NCI-H82 treated with DMSO at 0.1 percent for 48 hours (cell line): ENCODE measurements around the gene PTPA.

Experiments used
- DNase-seq: peaks from one replicate; lab custom pipeline; 2025; ENCODE audit not compliant: unreplicated experiment; lab: John Stamatoyannopoulos, UW

Gene PTPA

DNA sequence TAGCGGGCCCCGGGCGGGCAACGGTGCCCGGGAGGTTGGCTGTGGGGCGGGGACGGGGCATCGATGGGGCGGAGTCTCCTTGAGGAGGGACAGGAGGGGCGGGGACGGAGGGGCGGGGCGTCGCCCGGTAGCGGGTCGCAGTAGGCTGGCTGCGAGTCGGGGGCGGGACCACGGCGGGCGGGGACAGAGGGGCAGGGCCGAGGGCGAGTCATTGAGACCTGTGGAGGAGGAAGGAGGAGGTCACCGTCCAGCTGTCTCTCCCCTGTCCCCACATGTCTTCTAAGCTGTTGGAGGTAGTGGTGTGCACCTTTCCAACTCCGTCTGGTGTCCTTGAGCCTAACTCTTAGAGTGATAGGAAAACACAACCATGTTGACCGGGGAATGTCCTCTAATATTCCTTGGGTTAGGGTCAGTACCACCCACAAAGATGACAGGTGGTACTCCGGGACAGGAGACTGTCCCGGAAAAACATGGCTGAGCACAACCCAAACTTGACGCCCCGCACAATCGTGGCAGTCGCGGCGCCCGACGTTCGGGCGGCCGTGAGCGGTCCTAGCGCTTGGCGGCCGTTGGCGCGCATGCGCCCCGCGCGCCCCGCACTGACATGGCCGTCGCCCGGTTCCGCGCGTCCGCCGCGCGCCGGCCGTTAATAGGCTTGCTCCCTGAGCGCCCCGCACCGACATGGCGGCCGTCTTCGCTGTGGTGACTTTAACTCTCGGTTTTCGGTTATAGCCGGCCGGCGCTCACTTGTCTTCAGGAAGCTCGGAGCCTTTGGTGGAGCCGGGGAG lies at the start of gene PTPA, which contains the start of gene CRAT:
Gene PTPA (plus strand): TSS at position 676 of the 788 bp plus-strand sequence. CDS start 186 bp downstream, outside the sequence.
Gene CRAT (minus strand): TSS at position 54 of the 788 bp plus-strand sequence. CDS start 284 bp downstream, outside the sequence.
- peak; percentile 70 for DNase-seq

GRCh38 chr9:129063061-129063460 lies 48.2 kb upstream of the PTPA start:
- DNase-seq: no peak

GRCh38 chr9:129064499-129064908 lies 46.7 kb upstream of the PTPA start:
- DNase-seq: no peak

- DNase-seq: no peak
Measured at GRCh38 chr9:129068110-129068509, 43.1 kb upstream of the PTPA start.

- peak; percentile 6 for DNase-seq
Measured at GRCh38 chr9:129068990-129069861, 42.0 kb upstream of the PTPA start.

DNA sequence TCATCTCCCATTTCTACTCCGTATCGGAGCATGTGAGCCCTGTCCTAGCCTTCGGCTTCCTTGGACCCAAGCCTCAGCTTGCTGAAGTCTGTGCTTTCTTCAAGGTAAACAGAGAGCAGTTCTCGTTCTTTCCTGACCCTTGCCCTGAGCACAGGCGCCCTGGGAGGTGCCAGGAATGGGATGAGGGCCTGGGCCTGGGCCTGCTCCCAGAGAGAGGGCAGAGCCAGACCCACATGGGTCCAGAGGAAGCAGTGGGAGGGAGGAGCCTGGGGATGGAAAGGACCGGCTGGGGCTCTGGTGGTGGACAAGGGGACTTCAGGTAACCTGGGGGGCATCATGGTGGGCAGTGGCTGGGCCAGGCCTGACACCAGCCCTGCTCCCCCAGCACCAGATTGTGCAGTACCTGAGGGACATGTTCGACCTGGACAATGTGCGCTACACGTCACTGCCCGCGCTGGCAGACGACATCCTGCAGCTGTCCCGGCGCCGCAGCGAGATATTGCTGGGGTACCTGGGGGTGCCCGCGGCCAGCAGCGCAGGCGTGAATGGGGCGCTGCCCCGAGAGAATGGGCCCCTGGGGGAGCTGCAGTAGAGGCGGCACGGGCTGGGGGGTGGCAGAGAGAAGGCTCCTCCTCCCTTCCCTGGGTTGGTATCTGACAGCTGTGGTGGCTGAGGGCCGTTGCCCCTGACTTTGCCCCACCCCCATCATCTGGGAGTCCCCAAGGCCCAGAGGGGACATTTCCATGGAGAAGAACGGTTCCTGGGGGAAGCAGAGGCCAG lies 41.2 kb upstream of the PTPA start:
- no peak for DNase-seq

GRCh38 chr9:129070696-129071525 lies 40.3 kb upstream of the PTPA start:
- DNase-seq: no peak

- no peak for DNase-seq
Measured at GRCh38 chr9:129071526-129072126, 39.6 kb upstream of the PTPA start.

- DNase-seq: no peak
Measured at GRCh38 chr9:129072171-129072570, 39.0 kb upstream of the PTPA start.

GRCh38 chr9:129073404-129073803 lies 37.8 kb upstream of the PTPA start:
- DNase-seq: no peak

DNA sequence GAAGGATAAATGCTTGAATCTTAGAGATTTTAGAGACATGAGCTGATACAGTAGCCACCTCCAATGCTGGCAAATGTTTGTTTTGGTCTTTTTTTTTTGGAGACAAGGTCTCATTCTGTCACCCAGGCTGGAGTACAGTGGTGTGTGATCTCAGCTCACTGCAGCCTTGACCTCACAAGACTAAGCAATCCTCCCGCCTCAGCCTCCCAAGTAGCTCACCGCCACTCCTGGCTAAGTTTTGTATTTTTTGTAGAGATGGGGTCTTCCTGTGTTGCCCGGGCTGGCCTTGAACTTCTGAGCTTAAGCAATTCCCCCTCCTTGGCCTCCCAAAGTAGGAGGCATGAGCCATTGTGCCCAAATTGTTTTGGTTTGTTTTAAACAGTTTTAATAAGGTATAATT lies 37.1 kb upstream of the PTPA start:
- DNase-seq: no peak

GRCh38 chr9:129075996-129076639 lies 35.1 kb upstream of the PTPA start:
- no peak for DNase-seq

DNA sequence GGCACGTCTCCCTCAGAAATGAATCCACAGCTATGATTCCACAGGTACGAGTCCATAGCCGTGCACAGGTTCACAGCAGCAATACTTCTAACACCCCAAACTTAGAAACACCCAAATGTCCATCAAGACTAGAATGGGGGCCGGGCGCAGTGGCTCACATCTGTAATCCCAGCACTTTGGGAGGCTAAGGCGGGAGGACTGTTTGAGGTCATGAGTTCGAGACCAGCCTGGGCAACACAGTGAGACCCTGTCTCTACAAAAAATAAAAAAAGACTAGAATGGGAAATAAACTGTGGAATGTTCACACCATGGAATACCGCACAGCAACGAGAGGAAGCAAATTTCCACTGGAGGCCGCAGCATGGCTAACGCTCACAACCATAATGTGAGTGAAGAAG lies 34.6 kb upstream of the PTPA start:
- no peak for DNase-seq

DNA sequence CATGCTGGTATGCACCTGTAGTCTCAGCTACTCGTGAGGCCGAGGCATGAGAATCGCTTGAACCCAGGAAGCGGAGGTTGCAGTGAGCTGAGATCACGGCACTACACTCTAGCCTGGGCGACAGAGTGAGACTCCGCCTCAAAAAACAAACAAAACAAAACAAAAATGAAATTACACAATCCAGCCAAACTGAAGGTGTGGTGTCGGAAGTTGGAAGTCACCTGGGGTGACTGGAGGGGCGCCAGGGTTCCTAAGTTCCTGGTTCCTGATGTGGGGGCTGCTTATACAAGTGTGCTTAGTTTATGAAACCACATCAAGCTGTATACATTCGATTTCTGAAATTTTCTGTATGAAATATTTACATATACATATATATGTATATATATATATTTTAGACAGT lies 34.0 kb upstream of the PTPA start:
- no peak for DNase-seq

DNA sequence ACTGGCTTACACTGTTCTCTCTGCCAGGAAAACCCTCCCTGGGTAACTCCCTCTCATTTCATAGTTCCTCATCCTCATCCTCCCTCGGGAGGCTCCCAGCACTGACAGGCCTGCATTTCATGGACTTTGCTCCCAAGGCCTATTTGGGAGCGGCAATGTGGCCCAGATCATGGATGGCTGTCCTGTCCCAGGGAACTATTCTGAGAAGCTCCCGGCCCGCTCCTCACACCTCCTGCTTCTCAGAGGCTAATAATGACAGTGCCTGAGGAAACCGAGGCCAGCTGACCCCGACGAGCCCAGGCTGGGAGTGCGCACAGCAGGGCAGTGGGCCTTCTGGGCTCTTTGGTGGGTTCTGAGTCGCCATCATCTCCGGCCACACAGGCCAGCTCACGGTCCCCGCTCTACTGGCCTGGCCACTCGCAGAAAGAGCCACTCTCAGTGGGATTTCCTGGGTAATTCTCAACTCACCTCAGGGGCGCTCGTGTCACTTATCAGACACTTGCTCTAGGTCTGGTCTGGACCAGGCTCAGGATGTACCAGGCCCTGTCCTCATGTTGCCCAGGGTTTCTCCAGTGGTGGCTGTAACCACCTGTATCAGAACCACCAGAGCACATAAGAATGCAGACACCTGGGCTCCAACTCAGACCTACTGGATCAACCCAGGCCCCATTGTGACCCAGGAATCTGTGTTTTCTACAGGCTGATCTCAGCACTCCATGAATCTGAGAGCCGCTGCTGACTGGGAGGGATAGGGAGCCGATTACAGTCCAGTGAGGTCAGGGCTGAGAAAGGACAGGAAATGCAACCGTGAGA lies 32.3 kb upstream of the PTPA start:
- no peak for DNase-seq

DNA sequence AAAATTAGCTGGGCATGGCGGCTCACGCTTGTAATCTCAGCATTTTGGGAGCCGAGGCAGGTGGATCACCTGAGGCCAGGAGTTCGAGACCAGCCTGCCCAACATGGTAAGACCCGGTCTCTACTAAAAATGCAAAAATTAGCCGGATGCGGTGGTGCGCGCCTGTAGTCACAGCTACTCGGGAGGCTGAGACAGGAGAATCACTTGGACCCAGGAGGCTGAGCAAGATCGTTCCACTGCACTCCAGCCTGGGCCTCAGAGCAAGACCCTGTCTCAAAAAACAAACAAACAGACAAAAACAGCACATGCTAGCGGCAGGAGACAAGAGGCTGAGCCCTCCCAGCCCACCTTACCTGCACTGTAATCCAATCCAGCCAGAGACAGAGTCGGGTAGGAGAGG lies 31.4 kb upstream of the PTPA start:
- no peak for DNase-seq

DNA sequence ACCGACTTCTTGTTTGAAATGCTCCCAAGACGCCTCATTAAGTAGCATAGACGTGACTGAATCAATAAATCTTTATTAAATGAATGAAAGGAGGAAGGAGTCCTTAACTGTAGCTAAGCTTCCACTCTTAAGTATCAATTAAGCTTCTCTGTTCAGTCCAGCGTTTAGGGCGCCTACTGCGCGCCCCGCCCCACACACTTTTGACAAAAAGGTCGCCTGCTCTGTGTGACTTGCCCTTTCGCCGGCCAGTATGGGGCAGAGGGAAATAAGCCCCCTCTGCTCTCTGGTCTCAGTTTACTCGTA lies 31.0 kb upstream of the PTPA start:
- no peak for DNase-seq

GRCh38 chr9:129080601-129081387 lies 30.4 kb upstream of the PTPA start, which contains the start of gene DOLPP1:
Gene DOLPP1, plus strand, starts transcription at chr9:129081111. Its CDS starts 21 bp downstream, at chr9:129081132.
- peak; percentile 93 for DNase-seq
